Activated CD4-positive, alpha-beta memory T cell treated with anti-CD3 and anti-CD28 coated beads for 36 hours (primary cell): Measurements from ENCODE around the gene CLEC2L. TPM values are rescaled to one million over a fixed set of nuclear protein-coding genes. Genes with fewer than 3 reads are reported as not detected.
A peak's percentile ranks its signal among the peaks of the same experiment; 100 is the strongest.

Experiments
- CTCF ChIA-PET: fragments of 350-600 bp; sonication (Branson Sonifier 250); formaldehyde crosslinking; loops from one replicate; lab custom pipeline; 2021; ENCODE audit warnings: antibody characterized with exemption, inconsistent platforms; lab: Charles Lee
- POLR2A ChIA-PET: fragments of 350-600 bp; sonication (Branson Sonifier 250); formaldehyde crosslinking; loops from one replicate; lab custom pipeline; 2021; ENCODE audit warnings: antibody characterized with exemption; lab: Charles Lee
- DNase-seq: peaks from one replicate; pipeline ENCODE4 v3.0.0-alpha.2; 2020
- H3K27ac Mint-ChIP-seq: one replicate; pipeline ENCODE4 v1.8.0; 2021; ENCODE audit warnings: mixed read lengths
- H3K27me3 Mint-ChIP-seq: one replicate; pipeline ENCODE4 v1.8.0; 2021; ENCODE audit warnings: mixed read lengths
- H3K36me3 Mint-ChIP-seq: one replicate; pipeline ENCODE4 v1.8.0; 2021; ENCODE audit warnings: mixed read lengths
- H3K4me1 Mint-ChIP-seq: one replicate; pipeline ENCODE4 v1.8.0; 2021; ENCODE audit warnings: low read depth, mixed read lengths
- H3K4me3 Mint-ChIP-seq: one replicate; pipeline ENCODE4 v1.8.0; 2021; ENCODE audit warnings: mild to moderate bottlenecking, mixed read lengths
- H3K9me3 Mint-ChIP-seq: one replicate; pipeline ENCODE4 v1.8.0; 2021; ENCODE audit warnings: mixed read lengths
- intact Hi-C: fragments of 100-400 bp; cut with micrococcal nuclease; formaldehyde crosslinking; loops from one replicate; pipeline ENCODE4 v1.15.1; 2023
- total RNA-seq, 2 experiments: library from RNA; stranded (reverse); gene quantifications; one replicate each; pipeline ENCODE4 v1.2.3, GENCODE V29; 2021

Gene CLEC2L
- total RNA-seq, result not detected

- POLR2A ChIA-PET, result no interaction called here
- intact Hi-C loops, result no loop called here
- DNase-seq, result peak; percentile 19
- Mint-ChIP-seq H3K4me1 (peaks cover 14% of the 10 kb centered on the region), H3K27ac (no peak within 1 kb of the TSS), H3K27me3 (peaks cover 37% of the 10 kb centered on the region), H3K4me3 (no peak within 1 kb of the TSS), H3K36me3 (no peaks in the 10 kb centered on the region), H3K9me3 (no peaks in the 10 kb centered on the region)
- CTCF ChIA-PET, result interaction anchor here (1.2 kb wide), 1 partner anchor 14 kb away, joined by 3 read pairs; no protein-coding TSS in a partner anchor
Observed at GRCh38 chr7:139523199-139523941, at the start of gene CLEC2L. Gene CLEC2L (plus strand): TSS chr7:139523685. CDS start chr7:139523928, 243 bp downstream.

- H3K9me3 Mint-ChIP-seq, result peaks cover 6% of the 10 kb centered on the region
- no peaks in the 10 kb centered on the region for H3K4me1 Mint-ChIP-seq
- H3K27ac Mint-ChIP-seq, result no peak overlapping the region
- POLR2A ChIA-PET, result no interaction called here
- no peak for DNase-seq
- H3K27me3 Mint-ChIP-seq, result peaks cover 14% of the 10 kb centered on the region
- H3K36me3 Mint-ChIP-seq, result peaks cover 3% of the 10 kb centered on the region
- H3K4me3 Mint-ChIP-seq, result no peak overlapping the region
- intact Hi-C loops, result no loop called here
- CTCF ChIA-PET, result no interaction called here
Observed at GRCh38 chr7:139476139-139476538, 47.3 kb upstream of the CLEC2L start.

GRCh38 chr7:139476891-139477290 lies 46.6 kb upstream of the CLEC2L start:
- H3K36me3 Mint-ChIP-seq, result peaks cover 3% of the 10 kb centered on the region
- H3K9me3 Mint-ChIP-seq, result peaks cover 6% of the 10 kb centered on the region
- H3K27ac Mint-ChIP-seq, result no peak overlapping the region
- intact Hi-C loops, result no loop called here
- DNase-seq, result no peak
- H3K4me1 Mint-ChIP-seq, result no peaks in the 10 kb centered on the region
- POLR2A ChIA-PET, result no interaction called here
- H3K27me3 Mint-ChIP-seq, result peaks cover 20% of the 10 kb centered on the region
- CTCF ChIA-PET, result interaction anchor here (1.0 kb wide), 1 partner anchor 42 kb away, joined by 3 read pairs; no protein-coding TSS in a partner anchor
- H3K4me3 Mint-ChIP-seq, result no peak overlapping the region

- Mint-ChIP-seq H3K27me3 (peaks cover 30% of the 10 kb centered on the region), H3K4me1 (peaks cover 4% of the 10 kb centered on the region), H3K27ac (no peak overlapping the region), H3K4me3 (no peak overlapping the region), H3K9me3 (no peaks in the 10 kb centered on the region), H3K36me3 (no peaks in the 10 kb centered on the region)
- intact Hi-C loops, result no loop called here
- DNase-seq, result no peak
- ChIA-PET CTCF (interaction anchor here (0.7 to 1.2 kb wide), 2 partner anchors 20 to 45 kb away, joined by 3 read pairs; no protein-coding TSS in a partner anchor), POLR2A (no interaction called here)
Observed at GRCh38 chr7:139479620-139480019, 43.9 kb upstream of the CLEC2L start.

DNA sequence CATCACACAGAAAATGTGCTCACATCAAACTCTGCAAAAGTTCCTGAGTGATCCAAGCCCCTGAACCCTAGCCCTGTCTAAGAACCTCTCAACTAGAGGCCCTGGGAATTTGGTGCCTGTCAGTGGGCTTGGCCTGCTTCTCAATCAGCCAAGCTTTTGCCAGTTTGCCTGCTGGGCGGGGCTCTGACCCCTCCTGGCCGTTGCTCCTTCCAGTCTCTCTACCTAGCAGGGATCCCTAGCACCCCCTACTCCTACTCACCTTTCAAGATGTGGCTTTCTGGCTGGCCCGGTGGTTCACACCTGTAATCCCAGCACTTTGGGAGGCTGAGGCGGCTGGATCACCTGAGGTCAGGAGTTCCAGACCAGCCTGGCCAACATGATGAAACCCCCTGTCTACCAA lies 42.1 kb upstream of the CLEC2L start:
- Mint-ChIP-seq H3K36me3 (no peaks in the 10 kb centered on the region), H3K27ac (no peak overlapping the region), H3K4me1 (peaks cover 4% of the 10 kb centered on the region), H3K27me3 (peaks cover 32% of the 10 kb centered on the region), H3K4me3 (no peak overlapping the region), H3K9me3 (no peaks in the 10 kb centered on the region)
- CTCF ChIA-PET, result no interaction called here
- intact Hi-C loops, result no loop called here
- no peak for DNase-seq
- POLR2A ChIA-PET, result no interaction called here

- intact Hi-C loops, result no loop called here
Observed at GRCh38 chr7:139482122-139482521, 41.4 kb upstream of the CLEC2L start.

GRCh38 chr7:139482662-139483466 lies 40.6 kb upstream of the CLEC2L start:
- intact Hi-C loops, result no loop called here
- Mint-ChIP-seq H3K27me3 (peaks cover 27% of the 10 kb centered on the region), H3K9me3 (no peaks in the 10 kb centered on the region), H3K4me3 (peak overlapping the region; percentile 32), H3K36me3 (no peaks in the 10 kb centered on the region), H3K27ac (no peak overlapping the region), H3K4me1 (peaks cover 4% of the 10 kb centered on the region)
- ChIA-PET CTCF (interaction anchor here (1.0 to 2.1 kb wide), 3 partner anchors 9 to 48 kb away, joined by 5 to 10 read pairs (median 7); no protein-coding TSS in a partner anchor), POLR2A (interaction anchor here (1.4 kb wide), 1 partner anchor 48 kb away, joined by 3 read pairs; no protein-coding TSS in a partner anchor)
- peak; percentile 29 for DNase-seq

More at GRCh38 chr7:139482122-139482521, 41.4 kb upstream of the CLEC2L start:
- ChIA-PET POLR2A (no interaction called here), CTCF (interaction anchor here (1.0 to 1.7 kb wide), 2 partner anchors 10 to 17 kb away, joined by 5 to 7 read pairs; no protein-coding TSS in a partner anchor)
- peaks cover 4% of the 10 kb centered on the region for H3K4me1 Mint-ChIP-seq
- no peak overlapping the region for H3K27ac Mint-ChIP-seq
- H3K4me3 Mint-ChIP-seq, result no peak overlapping the region
- no peaks in the 10 kb centered on the region for H3K36me3 Mint-ChIP-seq
- no peak for DNase-seq
- no peaks in the 10 kb centered on the region for H3K9me3 Mint-ChIP-seq
- peaks cover 31% of the 10 kb centered on the region for H3K27me3 Mint-ChIP-seq

GRCh38 chr7:139487366-139488080 lies 36.0 kb upstream of the CLEC2L start:
- CTCF ChIA-PET, result no interaction called here
- Mint-ChIP-seq H3K9me3 (peaks cover 10% of the 10 kb centered on the region), H3K4me3 (no peak overlapping the region), H3K36me3 (no peaks in the 10 kb centered on the region), H3K27me3 (peaks cover 6% of the 10 kb centered on the region), H3K27ac (no peak overlapping the region), H3K4me1 (peaks cover 2% of the 10 kb centered on the region)
- intact Hi-C loops, result no loop called here
- DNase-seq, result no peak
- POLR2A ChIA-PET, result no interaction called here

- H3K27me3 Mint-ChIP-seq, result peaks cover 4% of the 10 kb centered on the region
- intact Hi-C loops, result no loop called here
- H3K36me3 Mint-ChIP-seq, result no peaks in the 10 kb centered on the region
- DNase-seq, result no peak
- no peak overlapping the region for H3K27ac Mint-ChIP-seq
- ChIA-PET POLR2A (no interaction called here), CTCF (interaction anchor here (3.4 kb wide), 1 partner anchor 11 kb away, joined by 17 read pairs; no protein-coding TSS in a partner anchor)
- peaks cover 2% of the 10 kb centered on the region for H3K4me1 Mint-ChIP-seq
- H3K9me3 Mint-ChIP-seq, result peaks cover 16% of the 10 kb centered on the region
- no peak overlapping the region for H3K4me3 Mint-ChIP-seq
Observed at GRCh38 chr7:139488810-139489209, 34.7 kb upstream of the CLEC2L start.

DNA sequence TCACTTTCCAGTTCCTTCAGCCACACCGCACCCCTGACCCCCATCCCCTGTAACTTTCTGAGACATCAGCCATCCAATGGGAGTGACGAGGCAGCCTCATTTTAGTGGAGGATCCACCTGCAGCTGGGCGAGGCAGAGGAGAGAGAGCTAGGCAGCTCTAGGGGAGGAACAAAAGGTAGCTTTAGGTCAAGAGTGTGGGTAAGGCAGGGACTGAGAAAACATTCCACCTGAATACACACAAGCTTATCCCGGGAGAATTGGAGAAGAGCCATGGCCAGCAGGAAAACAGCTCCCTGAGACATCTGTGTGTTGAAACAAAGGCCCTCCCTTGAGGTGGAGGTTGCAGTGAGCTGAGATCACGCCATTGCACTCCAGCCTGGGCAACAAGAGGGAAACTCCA lies 33.4 kb upstream of the CLEC2L start:
- ChIA-PET CTCF (interaction anchor here (0.7 to 3.4 kb wide), 2 partner anchors 10 to 113 kb away, joined by 3 to 17 read pairs; no protein-coding TSS in a partner anchor), POLR2A (no interaction called here)
- intact Hi-C loops, result no loop called here
- peaks cover 2% of the 10 kb centered on the region for H3K27me3 Mint-ChIP-seq
- no peak overlapping the region for H3K4me3 Mint-ChIP-seq
- peaks cover 16% of the 10 kb centered on the region for H3K9me3 Mint-ChIP-seq
- peaks cover 1% of the 10 kb centered on the region for H3K4me1 Mint-ChIP-seq
- H3K27ac Mint-ChIP-seq, result no peak overlapping the region
- no peaks in the 10 kb centered on the region for H3K36me3 Mint-ChIP-seq
- no peak for DNase-seq

- H3K4me3 Mint-ChIP-seq, result no peak overlapping the region
- ChIA-PET CTCF (interaction anchor here (1.7 to 3.4 kb wide), 2 partner anchors 8 to 10 kb away, joined by 5 to 17 read pairs; no protein-coding TSS in a partner anchor), POLR2A (no interaction called here)
- intact Hi-C loops, result no loop called here
- H3K27me3 Mint-ChIP-seq, result peaks cover 3% of the 10 kb centered on the region
- no peak overlapping the region for H3K27ac Mint-ChIP-seq
- peaks cover 6% of the 10 kb centered on the region for H3K4me1 Mint-ChIP-seq
- H3K36me3 Mint-ChIP-seq, result no peaks in the 10 kb centered on the region
- H3K9me3 Mint-ChIP-seq, result peaks cover 16% of the 10 kb centered on the region
- DNase-seq, result no peak
Observed at GRCh38 chr7:139492293-139492692, 31.2 kb upstream of the CLEC2L start.
